ENCODE measurements around the gene CPEB3.

Gene CPEB3

GRCh38 chr10:92102601-92103213, 188.2 kb downstream of the CPEB3 start:
- DNase-seq (ENCODE audit: low read depth), result no peak

DNA sequence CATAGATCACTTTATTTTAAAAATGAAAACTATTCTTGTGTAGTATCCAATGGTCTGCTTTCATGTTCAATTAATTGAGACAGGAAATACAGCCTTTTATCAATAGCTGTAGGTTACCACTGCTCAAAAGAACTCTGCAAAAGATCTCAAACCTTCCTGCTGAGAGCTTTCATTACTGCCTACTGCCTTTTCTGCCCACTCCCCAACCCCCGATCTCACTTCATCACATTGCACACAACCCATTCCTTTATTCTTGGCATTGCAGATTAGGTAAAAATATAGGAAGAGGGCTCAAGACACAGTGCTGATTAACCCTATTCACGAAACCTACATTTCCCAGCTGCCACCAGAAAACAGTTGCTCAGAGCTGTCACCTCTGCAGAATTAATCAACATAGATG, 195.9 kb downstream of the CPEB3 start:
- no peak for DNase-seq (ENCODE audit: low read depth)

DNA sequence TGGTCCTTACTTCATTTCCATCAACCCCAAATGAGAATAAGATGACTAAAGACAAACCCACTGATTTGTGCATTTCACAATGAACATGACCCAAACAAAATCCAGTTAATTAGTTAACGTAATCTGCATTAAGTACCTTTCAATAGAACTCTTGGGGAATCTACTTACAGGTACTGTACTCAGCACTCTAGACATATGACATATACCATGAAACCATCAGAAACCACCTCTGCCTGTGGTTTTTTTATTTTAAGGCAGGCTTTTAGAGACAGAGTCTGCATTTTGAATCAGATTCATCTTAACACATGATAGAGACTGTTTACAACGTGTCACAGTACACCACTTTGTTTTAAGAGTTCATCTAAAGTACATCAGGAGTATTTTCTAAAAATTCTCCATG, 198.9 kb downstream of the CPEB3 start:
- no peak for DNase-seq (ENCODE audit: low read depth)

DNA sequence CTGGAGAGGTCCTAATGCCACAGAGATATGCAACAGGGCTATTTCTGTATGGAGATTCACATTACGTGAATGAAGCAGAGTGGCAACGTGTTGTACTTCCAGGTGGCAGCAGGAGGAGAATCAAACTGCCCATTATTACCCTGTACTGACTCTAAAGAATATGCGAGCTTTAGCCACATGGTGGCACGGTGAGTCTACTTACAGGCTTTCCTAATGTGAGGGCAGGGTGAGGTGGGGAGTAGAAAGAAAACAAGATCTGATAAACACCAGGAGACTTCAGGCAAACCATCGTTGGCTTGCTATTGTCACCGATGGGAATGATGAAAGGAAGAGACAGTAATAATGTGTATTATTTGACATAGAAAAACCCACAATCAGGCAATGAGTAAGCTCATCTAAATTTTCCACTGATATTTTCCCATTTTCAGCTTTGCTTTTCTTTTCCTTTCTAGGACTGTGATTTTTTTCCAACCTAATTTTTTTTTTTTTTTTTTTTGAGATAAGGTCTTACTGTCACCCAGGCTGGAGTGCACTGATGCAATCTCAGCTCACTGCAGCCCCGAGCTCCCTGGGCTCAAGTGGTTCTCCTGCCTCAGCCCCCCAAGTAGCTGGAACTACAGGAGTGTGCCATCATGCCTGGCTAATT, 203.0 kb downstream of the CPEB3 start:
- peak; percentile 81 for DNase-seq (ENCODE audit: low read depth)

DNA sequence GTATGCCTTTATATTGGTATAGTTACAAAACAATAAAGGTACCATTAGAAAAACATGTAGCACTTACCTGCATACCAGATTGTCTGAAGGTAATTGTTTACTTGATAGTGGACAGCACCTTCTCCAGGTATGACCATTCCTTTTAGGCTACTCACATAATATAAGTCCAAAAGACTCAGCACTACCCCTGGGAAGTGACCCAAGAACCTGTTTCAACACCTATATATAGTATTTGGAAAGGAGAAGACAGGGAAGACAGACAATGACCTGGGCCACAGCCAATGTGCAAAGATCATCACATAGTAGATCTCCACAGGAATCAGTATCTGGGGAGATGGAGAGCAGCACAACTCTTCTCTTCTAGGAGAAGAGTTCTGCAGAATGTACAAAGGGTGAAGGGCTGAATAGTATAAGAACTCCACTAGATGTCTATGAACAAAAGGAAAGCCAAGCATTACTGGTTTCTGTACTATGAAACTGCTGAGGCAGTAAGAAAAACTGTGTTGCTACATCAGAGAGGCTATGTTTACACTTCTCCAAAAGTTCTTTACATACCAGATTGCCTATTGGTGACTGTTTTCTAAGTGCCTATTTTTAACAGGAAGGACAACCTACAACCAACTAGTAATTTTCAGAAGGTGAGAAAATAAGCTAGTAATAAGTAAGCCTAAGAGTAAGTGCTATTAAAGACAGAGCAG, 208.1 kb downstream of the CPEB3 start:
- no peak for DNase-seq (ENCODE audit: low read depth)

GRCh38 chr10:92081641-92082040, 209.2 kb downstream of the CPEB3 start:
- DNase-seq (ENCODE audit: low read depth), result no peak

DNA sequence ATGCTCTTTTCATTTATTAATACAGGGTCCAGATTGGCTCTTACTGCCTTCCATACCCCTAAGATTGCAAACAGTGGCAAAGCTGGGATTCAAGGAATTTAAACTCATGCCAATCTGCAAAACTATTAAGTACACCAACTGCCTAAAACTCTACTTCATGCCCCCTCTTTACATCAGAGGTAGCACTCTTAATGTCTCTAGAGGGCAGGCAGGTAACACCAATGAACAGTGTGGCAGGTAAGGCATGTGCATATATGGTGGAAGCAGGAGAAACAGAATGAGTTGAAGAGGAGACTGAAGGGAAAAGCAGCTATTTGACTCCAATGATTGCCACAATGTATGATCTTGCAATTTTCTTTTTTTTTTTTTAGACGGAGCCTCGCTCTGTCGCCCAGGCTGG, 210.6 kb downstream of the CPEB3 start:
- no peak for DNase-seq (ENCODE audit: low read depth)

DNA sequence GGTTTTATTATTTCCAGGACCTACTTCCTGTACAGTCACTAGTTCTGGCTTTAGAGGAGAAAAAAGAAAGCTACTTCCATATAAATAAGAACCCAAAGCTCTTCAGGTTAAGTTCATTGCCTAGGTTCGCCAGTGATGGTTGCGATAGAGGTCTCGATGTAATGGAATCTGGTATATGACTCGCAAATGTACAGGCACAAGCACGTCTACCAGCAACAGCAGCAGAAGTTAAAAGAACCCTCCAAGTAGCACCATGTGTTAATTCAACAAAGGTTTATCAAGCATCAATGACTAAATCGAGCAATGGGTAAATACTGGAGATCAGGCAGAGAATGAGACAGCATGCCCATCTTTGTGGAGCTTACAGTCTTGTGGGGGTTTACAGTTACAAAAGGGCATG, 211.9 kb downstream of the CPEB3 start:
- no peak for DNase-seq (ENCODE audit: low read depth)

- no peak for DNase-seq (ENCODE audit: low read depth)
Measured at GRCh38 chr10:92076722-92077121, 214.2 kb downstream of the CPEB3 start.

DNA sequence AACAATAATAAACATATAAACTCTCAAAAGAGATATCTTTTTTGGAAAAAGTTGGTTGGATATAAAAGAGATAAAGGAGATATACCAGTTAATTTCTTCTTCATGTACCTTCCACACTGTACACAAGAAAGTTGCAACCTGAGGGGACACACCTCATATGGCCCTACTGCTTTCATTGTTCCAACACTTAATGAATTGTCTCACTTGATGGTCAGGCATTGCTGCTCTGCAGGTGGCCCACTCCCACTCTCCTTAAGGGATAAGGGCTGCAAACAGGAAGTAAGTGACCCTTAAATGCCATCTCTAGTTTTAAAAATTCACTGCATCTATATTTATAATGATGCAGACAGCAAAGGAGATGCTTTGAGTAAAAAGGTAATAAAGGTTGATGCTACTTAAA, 215.0 kb downstream of the CPEB3 start:
- no peak for DNase-seq (ENCODE audit: low read depth)

DNA sequence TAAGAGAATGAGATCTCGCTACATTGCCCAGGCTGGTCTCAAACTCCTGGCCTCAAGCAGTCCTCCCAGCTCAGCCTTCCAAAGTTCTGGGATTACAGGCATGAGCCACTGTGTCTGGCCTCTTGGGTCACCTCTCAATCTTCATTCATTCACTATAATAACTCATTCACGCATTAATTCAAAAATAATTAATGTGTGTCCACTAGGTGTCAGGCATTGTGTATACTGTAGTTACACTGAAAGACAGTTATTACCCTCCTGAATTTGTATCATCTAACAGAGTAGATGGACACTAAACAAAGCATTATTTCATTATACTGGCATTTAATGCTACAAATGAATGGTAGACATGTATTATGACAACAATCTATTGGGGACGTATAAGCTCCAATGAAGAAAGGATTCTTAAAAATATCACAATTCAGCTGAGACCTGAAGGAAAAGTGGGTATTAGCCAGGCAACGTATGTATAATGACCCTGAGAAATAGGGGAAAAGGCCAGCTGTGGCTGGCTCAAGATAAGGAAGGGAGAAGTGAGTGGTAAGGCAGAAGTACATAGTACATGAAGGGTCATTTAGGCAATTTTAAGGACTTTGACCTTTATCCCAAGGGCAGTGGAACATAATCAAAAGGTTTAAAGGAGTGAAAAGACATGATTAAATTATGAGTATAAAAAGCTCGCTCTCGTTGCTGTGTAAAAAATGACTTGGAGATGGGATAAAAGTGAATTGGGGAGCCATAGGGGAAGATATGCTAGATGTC, 216.6 kb downstream of the CPEB3 start:
- no peak for DNase-seq (ENCODE audit: low read depth)

DNA sequence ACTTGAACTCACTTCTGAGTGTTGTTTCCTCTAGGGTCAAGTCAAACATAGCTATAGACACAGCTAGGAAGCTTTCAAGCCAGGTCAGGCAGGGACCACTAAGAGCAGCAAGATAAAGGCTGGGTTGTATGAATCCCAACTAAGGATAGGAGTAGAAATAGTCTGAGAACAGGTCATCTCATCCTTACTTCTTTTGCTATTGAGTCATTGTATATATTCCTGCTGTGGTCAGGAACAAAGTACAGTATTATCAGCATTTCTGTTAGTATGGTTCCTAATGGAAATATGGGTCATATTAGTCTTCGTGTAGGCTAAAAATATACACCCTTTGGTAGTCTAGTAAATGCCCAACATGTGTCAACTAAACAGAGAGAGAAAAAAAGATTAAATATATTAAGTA, 222.0 kb downstream of the CPEB3 start:
- peak; percentile 73 for DNase-seq (ENCODE audit: low read depth)

- DNase-seq (ENCODE audit: low read depth), result no peak
Measured at GRCh38 chr10:92066386-92066785, 224.5 kb downstream of the CPEB3 start.

GRCh38 chr10:92064506-92064905, 226.4 kb downstream of the CPEB3 start:
- no peak for DNase-seq (ENCODE audit: low read depth)

GRCh38 chr10:92062273-92062672, 228.6 kb downstream of the CPEB3 start:
- no peak for DNase-seq (ENCODE audit: low read depth)

DNA sequence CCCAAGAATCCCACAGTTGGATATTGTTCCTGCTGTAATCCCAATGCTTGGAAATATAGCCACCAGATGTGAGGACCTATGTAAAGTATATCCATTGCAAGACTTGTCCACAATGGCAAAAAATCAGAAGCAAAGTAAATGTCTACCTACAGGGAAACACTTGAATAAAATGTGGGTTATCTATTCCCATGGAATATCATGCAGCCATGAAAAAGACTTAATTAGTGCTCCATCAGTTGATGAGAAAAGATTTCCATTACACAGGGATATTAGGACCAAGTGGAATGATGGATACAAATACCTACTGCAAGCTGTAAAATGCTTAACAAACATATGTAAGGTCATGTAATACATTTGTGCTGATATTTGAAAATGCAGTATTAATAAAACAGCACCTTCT, 236.1 kb downstream of the CPEB3 start:
- DNase-seq (ENCODE audit: low read depth), result no peak

GRCh38 chr10:92052741-92053140, 238.1 kb downstream of the CPEB3 start:
- no peak for DNase-seq (ENCODE audit: low read depth)

DNA sequence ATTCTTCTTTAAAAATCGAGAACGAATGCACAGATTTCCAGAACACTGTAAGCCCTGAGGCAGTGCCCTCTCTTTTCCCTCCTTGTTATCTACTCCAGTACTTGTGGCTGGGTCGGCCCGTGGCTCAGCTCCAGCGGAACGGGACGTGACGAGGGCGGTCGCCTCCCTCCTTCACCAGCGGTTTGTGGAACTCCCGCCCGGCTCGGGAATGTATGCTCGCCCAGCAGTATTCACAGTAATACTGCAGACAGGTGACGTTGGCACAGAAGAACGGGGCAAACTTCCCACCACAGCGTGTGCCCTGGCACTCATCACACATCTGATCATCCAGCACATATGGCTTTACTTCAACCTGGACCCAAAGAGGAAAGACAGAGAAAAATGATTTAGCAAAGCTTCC, 238.8 kb downstream of the CPEB3 start:
- peak; percentile 23 for DNase-seq (ENCODE audit: low read depth)

DNA sequence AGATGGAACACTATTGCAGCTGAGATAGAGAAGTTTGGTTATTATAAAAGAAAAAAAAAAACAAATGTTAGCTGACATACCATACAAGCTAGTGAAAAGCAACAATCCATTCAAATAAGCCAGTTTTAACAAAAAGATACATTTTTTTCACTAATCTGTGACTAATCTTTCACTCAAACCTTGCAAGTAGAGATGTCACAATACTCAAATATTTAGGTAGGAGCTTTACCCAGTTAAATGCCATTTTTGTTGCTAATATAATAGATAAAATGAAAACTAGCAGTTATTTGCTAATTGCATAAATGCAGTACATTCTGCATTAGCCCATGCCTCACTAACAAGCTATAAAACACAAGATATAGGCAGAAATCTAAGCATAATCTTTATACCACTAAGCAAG, 243.7 kb downstream of the CPEB3 start:
- peak; percentile 21 for DNase-seq (ENCODE audit: low read depth)

- DNase-seq (ENCODE audit: low read depth), result no peak
Measured at GRCh38 chr10:92045641-92046106, 245.2 kb downstream of the CPEB3 start.

GRCh38 chr10:92042541-92042940, 248.3 kb downstream of the CPEB3 start:
- no peak for DNase-seq (ENCODE audit: low read depth)

GRCh38 chr10:92038949-92039348, 251.9 kb downstream of the CPEB3 start:
- no peak for DNase-seq (ENCODE audit: low read depth)

- DNase-seq (ENCODE audit: low read depth), result peak; percentile 8
Measured at GRCh38 chr10:92033070-92033469, 257.8 kb downstream of the CPEB3 start.
